H1 (cell line): ENCODE results near the gene IKBIP. TPM values are rescaled to one million over a fixed set of nuclear protein-coding genes. Genes with fewer than 3 reads are reported as not detected.

Source experiments
- CTCF ChIA-PET: fragments of 300-600 bp; sonication (Branson Sonifier 250); formaldehyde crosslinking; loops from one replicate; lab custom pipeline; 2021; ENCODE audit not compliant: partially characterized antibody; lab: Charles Lee
- POLR2A ChIA-PET: fragments of 300-600 bp; sonication (Branson Sonifier 250); formaldehyde crosslinking; loops from one replicate; lab custom pipeline; 2021; ENCODE audit warnings: inconsistent platforms; ENCODE audit not compliant: partially characterized antibody; lab: Charles Lee
- DNase-seq, 2 experiments: peaks; one replicate each; pipeline versions ENCODE4 v3.0.0 to v3.0.0-alpha.2; 2010 to 2022; ENCODE audit warnings: low spot score in 2 of 2, low read depth in 1 of 2, mixed read lengths in 1 of 2
- FAIRE-seq: peaks from 2 replicates; lab custom pipeline; 2011; peaks lifted over from hg19 to GRCh38; lab: Jason Lieb, UNC
- H2AFZ ChIP-seq: 2 replicates; pipeline ENCODE4 v1.8.1; 2012; ENCODE audit warnings: low read length, inconsistent platforms
- H2AK5ac ChIP-seq: 2 replicates; pipeline ENCODE4 v1.6.1; 2013; ENCODE audit warnings: low read depth, low read length
- H2BK120ac ChIP-seq: replicated peaks from 2 replicates; pipeline ENCODE3; 2013; ENCODE audit warnings: low read depth, low read length, inconsistent platforms
- H2BK12ac ChIP-seq: 2 replicates; pipeline ENCODE4 v1.6.1; 2013; ENCODE audit warnings: low read depth, low read length
- H2BK15ac ChIP-seq: 2 replicates; pipeline ENCODE4 v1.6.1; 2013; ENCODE audit warnings: low read length
- H2BK20ac ChIP-seq: 2 replicates; pipeline ENCODE4 v1.6.1; 2013; ENCODE audit warnings: low read length
- H2BK5ac ChIP-seq: 2 replicates; pipeline ENCODE4 v1.6.1; 2013; ENCODE audit warnings: low read depth, low read length
- H3K14ac ChIP-seq: 2 replicates; pipeline ENCODE4 v1.6.1; 2013; ENCODE audit warnings: inconsistent platforms; ENCODE audit not compliant: insufficient read length
- H3K18ac ChIP-seq: 2 replicates; pipeline ENCODE4 v1.6.1; 2013; ENCODE audit warnings: low read length; ENCODE audit errors: extremely low read depth
- H3K23ac ChIP-seq: 2 replicates; pipeline ENCODE4 v1.6.1; 2013; ENCODE audit warnings: inconsistent platforms; ENCODE audit not compliant: insufficient read length
- H3K23me2 ChIP-seq: 2 replicates; pipeline ENCODE4 v1.6.1; 2013; ENCODE audit warnings: low read depth, low read length
- H3K27ac ChIP-seq: 2 replicates; pipeline ENCODE4 v1.6.1; 2011; ENCODE audit warnings: low read depth, low read length, inconsistent platforms
- H3K27me3 ChIP-seq, 4 experiments: replicated peaks in 1 of 4; 1 replicate in 1 of 4; 2 replicates in 3 of 4; pipeline versions ENCODE4 v1.6.1 to v1.8.1; 2011 to 2013; ENCODE audit warnings: low read length in 3 of 4, mild to moderate bottlenecking in 3 of 4, inconsistent platforms in 2 of 4, mixed read lengths in 2 of 4, moderate library complexity in 1 of 4; ENCODE audit not compliant: control insufficient read depth in 3 of 4, insufficient read depth in 3 of 4; ENCODE audit errors: extremely low read depth in 1 of 4
- H3K36me3 ChIP-seq, 4 experiments: 2 replicates each; pipeline versions ENCODE4 v1.6.1 to v1.8.1; 2011 to 2013; ENCODE audit warnings: mild to moderate bottlenecking in 4 of 4, low read length in 3 of 4, moderate library complexity in 2 of 4, control low read depth in 1 of 4, inconsistent platforms in 1 of 4; ENCODE audit not compliant: insufficient read depth in 4 of 4, control insufficient read depth in 2 of 4
- H3K4ac ChIP-seq: replicated peaks from 2 replicates; pipeline ENCODE3; 2013; ENCODE audit warnings: low read length, low read depth, mixed read lengths, inconsistent platforms; ENCODE audit not compliant: insufficient read length
- H3K4me1 ChIP-seq, 4 experiments: replicated peaks in 1 of 4; 1 replicate in 1 of 4; 2 replicates in 3 of 4; pipeline versions ENCODE4 v1.6.1 to v1.8.1; 2011 to 2013; ENCODE audit warnings: low read length in 3 of 4, inconsistent platforms in 2 of 4, mixed read lengths in 1 of 4; ENCODE audit not compliant: insufficient read depth in 4 of 4, control insufficient read depth in 3 of 4
- H3K4me2 ChIP-seq, 2 experiments: 2 replicates each; pipeline versions ENCODE4 v1.6.1 to v1.8.1; 2011 to 2013; ENCODE audit warnings: low read depth in 2 of 2, low read length in 2 of 2, control low read depth in 1 of 2, inconsistent platforms in 1 of 2, mild to moderate bottlenecking in 1 of 2; ENCODE audit not compliant: insufficient read depth in 1 of 2
- H3K4me3 ChIP-seq, 4 experiments: fragments of 200-600, 300-600 bp in 1 of 4; sonication (generic), shearing (Covaris generic), sonication (Bioruptor Twin) in 1 of 4; 2 replicates each; pipeline versions ENCODE4 v1.5.1 to v1.8.1; 2011 to 2016; ENCODE audit warnings: low read length in 4 of 4, low read depth in 3 of 4, control low read depth in 2 of 4, inconsistent platforms in 2 of 4, mild to moderate bottlenecking in 2 of 4, mixed read lengths in 1 of 4, moderate library complexity in 1 of 4; ENCODE audit not compliant: insufficient read depth in 2 of 4; ENCODE audit errors: extremely low read depth in 1 of 4
- H3K56ac ChIP-seq: replicated peaks from 2 replicates; pipeline ENCODE3; 2013; ENCODE audit warnings: low read depth, mild to moderate bottlenecking, mixed read lengths, low read length, inconsistent platforms; ENCODE audit not compliant: insufficient read length
- H3K79me1 ChIP-seq: 2 replicates; pipeline ENCODE4 v1.6.1; 2013; ENCODE audit warnings: low read depth, low read length, control low read depth
- H3K79me2 ChIP-seq, 2 experiments: 2 replicates each; pipeline versions ENCODE4 v1.6.1 to v1.8.1; 2012 to 2013; ENCODE audit warnings: low read length in 2 of 2, mild to moderate bottlenecking in 2 of 2, inconsistent platforms in 1 of 2; ENCODE audit not compliant: insufficient read depth in 2 of 2, control insufficient read depth in 1 of 2
- H3K9ac ChIP-seq, 4 experiments: replicated peaks in 1 of 4; 1 replicate in 1 of 4; 2 replicates in 3 of 4; pipeline versions ENCODE4 v1.6.1 to v1.8.1; 2011 to 2013; ENCODE audit warnings: low read depth in 3 of 4, low read length in 3 of 4, control low read depth in 2 of 4, mild to moderate bottlenecking in 2 of 4, moderate library complexity in 2 of 4, inconsistent platforms in 1 of 4; ENCODE audit errors: extremely low read depth in 1 of 4
- H3K9me3 ChIP-seq, 2 experiments: 2 replicates each; pipeline versions ENCODE4 v1.6.1 to v1.8.1; 2012 to 2013; ENCODE audit warnings: mild to moderate bottlenecking in 2 of 2, moderate library complexity in 2 of 2, control low read depth in 1 of 2, inconsistent platforms in 1 of 2, low read depth in 1 of 2, low read length in 1 of 2, mixed read lengths in 1 of 2; ENCODE audit not compliant: insufficient read depth in 2 of 2
- H4K20me1 ChIP-seq, 2 experiments: replicated peaks in 1 of 2; 2 replicates each; pipeline versions ENCODE3 to v1.8.1; 2011 to 2013; ENCODE audit warnings: inconsistent platforms in 2 of 2, low read length in 2 of 2, mild to moderate bottlenecking in 1 of 2; ENCODE audit not compliant: insufficient read depth in 2 of 2, control insufficient read depth in 1 of 2
- H4K5ac ChIP-seq: 2 replicates; pipeline ENCODE4 v1.6.1; 2013; ENCODE audit warnings: low read length, low read depth, mixed read lengths, inconsistent platforms; ENCODE audit not compliant: insufficient read length
- H4K8ac ChIP-seq: 2 replicates; pipeline ENCODE4 v1.8.0; 2013; ENCODE audit warnings: mild to moderate bottlenecking, moderate library complexity, low read length, inconsistent platforms; ENCODE audit not compliant: insufficient read depth; ENCODE audit errors: extremely low read depth
- H4K91ac ChIP-seq: replicated peaks from 2 replicates; pipeline ENCODE3; 2013; ENCODE audit warnings: low read length, mixed read lengths, inconsistent platforms; ENCODE audit not compliant: insufficient read length
- ASH2L ChIP-seq: fragments of 200-600, 300-600 bp; sonication (generic); IDR thresholded peaks from one replicate; pipeline ENCODE4 v1.7.1; 2017; ENCODE audit warnings: low read length
- BACH1 ChIP-seq: IDR thresholded peaks from 2 replicates; pipeline ENCODE4 v1.6.1; 2012; ENCODE audit warnings: low read length, improper control_type of control experiment
- BRCA1 ChIP-seq: IDR thresholded peaks from 2 replicates; pipeline ENCODE4 v1.6.1; 2012; ENCODE audit warnings: low read depth, low read length, improper control_type of control experiment
- CREB1 ChIP-seq: IDR thresholded peaks from 2 replicates; pipeline ENCODE4 v1.6.1; 2012; ENCODE audit warnings: inconsistent platforms
- E2F6 ChIP-seq: IDR thresholded peaks from 2 replicates; pipeline ENCODE4 v1.6.1; 2012; ENCODE audit warnings: inconsistent platforms
- GTF2F1 ChIP-seq: IDR thresholded peaks from 2 replicates; pipeline ENCODE4 v1.6.1; 2012; ENCODE audit warnings: low read depth, low read length, improper control_type of control experiment, borderline replicate concordance
- KDM1A ChIP-seq: fragments of 200-600, 300-600 bp; sonication (generic); IDR thresholded peaks from 2 replicates; pipeline ENCODE4 v1.7.1; 2016; ENCODE audit warnings: mild to moderate bottlenecking, low read length, borderline replicate concordance
- NANOG ChIP-seq: IDR thresholded peaks from 2 replicates; pipeline ENCODE4 v1.6.1; 2011; ENCODE audit warnings: low read length, low read depth, mild to moderate bottlenecking, inconsistent platforms; ENCODE audit not compliant: insufficient read depth, poor library complexity, severe bottlenecking
- POU5F1 ChIP-seq: IDR thresholded peaks from 2 replicates; pipeline ENCODE4 v1.6.1; 2011; ENCODE audit warnings: low read depth, mild to moderate bottlenecking, low read length, moderate library complexity
- SIRT6 ChIP-seq: IDR thresholded peaks from one replicate; pipeline ENCODE4 v1.7.1; 2012; ENCODE audit warnings: low read length, inconsistent platforms
- SP4 ChIP-seq: IDR thresholded peaks from 2 replicates; pipeline ENCODE4 v1.6.1; 2012; ENCODE audit warnings: low read length, inconsistent platforms
- SUZ12 ChIP-seq: fragments of 200-600 bp; sonication (generic); IDR thresholded peaks from 2 replicates; pipeline ENCODE4 v1.6.1; 2012; ENCODE audit warnings: mild to moderate bottlenecking, inconsistent platforms, low read length, moderate library complexity, mixed read lengths
- TCF12 ChIP-seq: IDR thresholded peaks from 2 replicates; pipeline ENCODE4 v1.6.1; 2011; ENCODE audit warnings: low read depth, mild to moderate bottlenecking, low read length
- USF2 ChIP-seq: IDR thresholded peaks from 2 replicates; pipeline ENCODE4 v1.6.1; 2011; ENCODE audit warnings: low read length, improper control_type of control experiment
- WGBS, 2 experiments: shearing (Covaris generic) in 1 of 2; methylation state at CpG; one replicate each; pipeline versions ENCODE4 v1.1.6 to v1.1.7; 2013 to 2015; ENCODE audit warnings: low lambda C conversion rate in 2 of 2, mixed read lengths in 2 of 2, inconsistent platforms in 1 of 2, low coverage in 1 of 2, missing lambda C conversion rate in 1 of 2; ENCODE audit not compliant: insufficient replicate concordance in 2 of 2, insufficient coverage in 1 of 2, insufficient read length in 1 of 2; ENCODE audit errors: extremely low coverage in 1 of 2, missing lambda C conversion rate in 1 of 2; 5-methylcytosine and 5-hydroxymethylcytosine counted together
- polyA plus RNA-seq, 7 experiments: library from polyadenylated mRNA; depleted of rRNA in 3 of 7; stranded (reverse) in 5 of 7; unstranded in 2 of 7; fragments of >200 nt in 5 of 7; fragments of 200-250 nt in 2 of 7; gene quantifications; 1 replicate in 5 of 7; 2 replicates in 1 of 7; 4 replicates in 1 of 7; pipeline versions ENCODE4 v1.2.1 to v1.2.3, GENCODE V29; 2011 to 2013; ENCODE audit warnings: missing spikeins in 2 of 7, mixed read lengths in 2 of 7
- total RNA-seq: library from RNA; stranded (reverse); fragmentation: NEBNext Ultra II Directional; extraction: Animal tissue kit (Norgen Biotek cat#: 25700); gene quantifications from 2 replicates; pipeline ENCODE4 v1.2.1, GENCODE V29; 2021

The IKBIP gene
- total and polyA plus RNA-seq, 2 of the 8 experiments (the other 6 are each of a cell fraction or from before 2014, with no cell fraction given), result 2.7 to 12.4 TPM

GRCh38 chr12:98669751-98670150 lies 25.2 kb upstream of the IKBIP start:
- Histone ChIP-seq H3K23me2 (no peaks in the 10 kb centered on the region), H2BK20ac (no peak overlapping the region), H4K5ac (no peak overlapping the region), H2BK120ac (no peak overlapping the region), H2AK5ac (no peak overlapping the region), H3K4me3 (no peak overlapping the region), H3K27me3 (no peaks in the 10 kb centered on the region), H3K4me2 (no peak overlapping the region), H2AFZ (no peak overlapping the region), H3K36me3 (peaks cover 0 to 13% (median 0%) of the 10 kb centered on the region in 4 experiments; a peak in 2 of 8 replicates), H2BK15ac (no peak overlapping the region), H4K20me1 (no peaks in the 10 kb centered on the region), H3K9me3 (no peaks in the 10 kb centered on the region), H4K8ac (no peak overlapping the region), H3K4ac (no peak overlapping the region), H2BK5ac (no peak overlapping the region), H3K4me1 (no peaks in the 10 kb centered on the region), H3K9ac (no peak overlapping the region), H3K79me1 (no peaks in the 10 kb centered on the region), H3K18ac (no peak overlapping the region), H3K56ac (no peak overlapping the region), H4K91ac (no peak overlapping the region), H3K79me2 (no peaks in the 10 kb centered on the region), H2BK12ac (no peak overlapping the region), H3K14ac (no peak overlapping the region), H3K27ac (no peak overlapping the region), H3K23ac (no peak overlapping the region)
- POLR2A ChIA-PET, result interaction anchor here (0.6 kb wide), 1 partner anchor 24 kb away, joined by 3 read pairs; no protein-coding TSS in a partner anchor
- FAIRE-seq, result no peak
- 89% methylated on average over 3 of the region's 3 CpGs; no CpG with 5 or more reads in 1 of the 2 experiments for WGBS, 2 experiments
- CTCF ChIA-PET, result interaction anchor here (0.6 to 1.5 kb wide), 3 partner anchors 72 to 285 kb away, joined by 3 to 4 read pairs (median 3); no protein-coding TSS in a partner anchor
- DNase-seq, result no peak
- no peak for TF ChIP-seq TCF12
- TF ChIP-seq SP4, result no peak
- TF ChIP-seq NANOG, result no peak
- no peak for TF ChIP-seq CREB1
- TF ChIP-seq USF2, result no peak
- TF ChIP-seq POU5F1, result no peak
- no peak for TF ChIP-seq ASH2L
- no peak for TF ChIP-seq BRCA1
- no peak for TF ChIP-seq KDM1A
- no peak for TF ChIP-seq BACH1
- no peak for TF ChIP-seq E2F6
- no peak for TF ChIP-seq SUZ12
- no peak for TF ChIP-seq GTF2F1
- no peak for TF ChIP-seq SIRT6
